ENCODE results near the gene ARL6IP6.
"Not testable (repeated sequence)": the region's sequence is repeated elsewhere in the genome, so short reads cannot be mapped to it uniquely, and the experiment has no call there.

DNA sequence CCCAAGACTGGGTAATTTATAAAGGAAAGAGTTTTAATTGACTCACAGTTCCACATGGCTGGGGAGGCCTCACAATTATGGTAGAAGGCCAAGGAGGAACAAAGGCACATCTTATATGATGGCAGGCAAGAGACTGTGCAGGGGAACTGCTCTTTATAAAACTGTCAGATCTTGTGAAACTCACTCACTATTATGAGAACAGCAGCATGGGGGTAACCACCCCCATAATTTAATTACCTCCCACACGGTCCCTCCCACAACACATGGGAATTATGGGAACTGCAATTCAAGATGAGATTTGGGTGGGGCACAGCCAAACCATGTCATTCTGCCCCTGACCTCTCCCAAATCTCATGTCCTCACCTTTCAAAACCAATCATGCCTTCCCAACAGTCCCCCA is 19.1 kb downstream of the ARL6IP6 start:
- TF ChIP-seq, protein P1, sequence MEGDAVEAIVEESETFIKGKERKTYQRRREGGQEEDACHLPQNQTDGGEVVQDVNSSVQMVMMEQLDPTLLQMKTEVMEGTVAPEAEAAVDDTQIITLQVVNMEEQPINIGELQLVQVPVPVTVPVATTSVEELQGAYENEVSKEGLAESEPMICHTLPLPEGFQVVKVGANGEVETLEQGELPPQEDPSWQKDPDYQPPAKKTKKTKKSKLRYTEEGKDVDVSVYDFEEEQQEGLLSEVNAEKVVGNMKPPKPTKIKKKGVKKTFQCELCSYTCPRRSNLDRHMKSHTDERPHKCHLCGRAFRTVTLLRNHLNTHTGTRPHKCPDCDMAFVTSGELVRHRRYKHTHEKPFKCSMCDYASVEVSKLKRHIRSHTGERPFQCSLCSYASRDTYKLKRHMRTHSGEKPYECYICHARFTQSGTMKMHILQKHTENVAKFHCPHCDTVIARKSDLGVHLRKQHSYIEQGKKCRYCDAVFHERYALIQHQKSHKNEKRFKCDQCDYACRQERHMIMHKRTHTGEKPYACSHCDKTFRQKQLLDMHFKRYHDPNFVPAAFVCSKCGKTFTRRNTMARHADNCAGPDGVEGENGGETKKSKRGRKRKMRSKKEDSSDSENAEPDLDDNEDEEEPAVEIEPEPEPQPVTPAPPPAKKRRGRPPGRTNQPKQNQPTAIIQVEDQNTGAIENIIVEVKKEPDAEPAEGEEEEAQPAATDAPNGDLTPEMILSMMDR (conservative IDR thresholded peaks at IDR 0.05 in 1 of 2, IDR thresholded peaks at IDR 0.05 in 1 of 2; ENCODE audit: low read depth in 1 of 2, low read length in 2 of 2): not testable (repeated sequence)
- TF ChIP-seq EZH2 (IDR thresholded peaks at IDR 0.05; ENCODE audit: low read length, missing control alignments): not testable (repeated sequence)
